ENCODE measurements around the gene TERT.

DNA sequence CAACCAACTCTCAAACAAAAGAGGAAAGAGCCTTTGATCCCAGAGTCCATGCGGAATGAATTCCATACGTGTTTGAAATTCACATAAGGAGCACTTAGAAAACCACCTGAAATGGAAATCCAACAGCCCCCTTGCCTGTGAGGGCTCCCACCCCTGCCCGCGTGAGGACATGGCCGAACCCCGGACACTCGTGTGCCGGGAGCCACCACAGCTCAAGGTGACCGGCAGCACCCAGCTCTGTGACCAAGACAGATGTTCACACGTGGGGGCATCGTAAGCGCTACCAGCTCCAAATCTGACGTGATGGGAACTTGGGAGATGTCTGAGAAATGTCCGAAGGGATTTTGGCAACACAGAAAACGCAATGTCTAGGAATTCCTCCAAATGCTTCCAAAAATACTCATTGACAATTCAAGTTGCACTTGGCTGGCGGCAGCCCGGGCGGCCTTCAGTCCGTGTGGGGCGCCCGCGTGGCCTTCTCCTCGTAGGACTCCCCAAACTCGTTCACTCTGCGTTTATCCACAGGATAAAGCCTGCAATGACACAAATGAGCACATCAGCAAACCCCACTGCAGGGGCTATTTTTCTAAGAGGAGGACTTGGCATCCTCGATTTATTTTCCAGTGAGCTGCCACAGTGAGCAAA is 23.2 kb upstream of the TERT start:
- TF ChIP-seq, protein P1, sequence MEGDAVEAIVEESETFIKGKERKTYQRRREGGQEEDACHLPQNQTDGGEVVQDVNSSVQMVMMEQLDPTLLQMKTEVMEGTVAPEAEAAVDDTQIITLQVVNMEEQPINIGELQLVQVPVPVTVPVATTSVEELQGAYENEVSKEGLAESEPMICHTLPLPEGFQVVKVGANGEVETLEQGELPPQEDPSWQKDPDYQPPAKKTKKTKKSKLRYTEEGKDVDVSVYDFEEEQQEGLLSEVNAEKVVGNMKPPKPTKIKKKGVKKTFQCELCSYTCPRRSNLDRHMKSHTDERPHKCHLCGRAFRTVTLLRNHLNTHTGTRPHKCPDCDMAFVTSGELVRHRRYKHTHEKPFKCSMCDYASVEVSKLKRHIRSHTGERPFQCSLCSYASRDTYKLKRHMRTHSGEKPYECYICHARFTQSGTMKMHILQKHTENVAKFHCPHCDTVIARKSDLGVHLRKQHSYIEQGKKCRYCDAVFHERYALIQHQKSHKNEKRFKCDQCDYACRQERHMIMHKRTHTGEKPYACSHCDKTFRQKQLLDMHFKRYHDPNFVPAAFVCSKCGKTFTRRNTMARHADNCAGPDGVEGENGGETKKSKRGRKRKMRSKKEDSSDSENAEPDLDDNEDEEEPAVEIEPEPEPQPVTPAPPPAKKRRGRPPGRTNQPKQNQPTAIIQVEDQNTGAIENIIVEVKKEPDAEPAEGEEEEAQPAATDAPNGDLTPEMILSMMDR (IDR thresholded peaks at IDR 0.05) = no peak
- no peak for TF ChIP-seq RAD21 (conservative IDR thresholded peaks at IDR 0.05 in 1 of 2, IDR thresholded peaks at IDR 0.05 in 1 of 2)
- no peak for TF ChIP-seq MAFK (IDR thresholded peaks at IDR 0.05; ENCODE audit: partially characterized antibody)
- TF ChIP-seq POLR2A (IDR thresholded peaks at IDR 0.05; ENCODE audit: low read length) = no peak
- TF ChIP-seq MAZ (IDR thresholded peaks at IDR 0.05; ENCODE audit: borderline replicate concordance, low read depth, low read length) = no peak
- TF ChIP-seq RFX5 (IDR thresholded peaks at IDR 0.05) = no peak
- TF ChIP-seq FOSL2 (IDR thresholded peaks at IDR 0.05) = no peak
- TF ChIP-seq FOSL2 (CRISPR knock-in tag; IDR thresholded peaks at IDR 0.05) = no peak
